Mesenchymal stem cell (in vitro differentiated cells and primary cell): ENCODE data around the gene FFAR2.

Experiments used
- DNase-seq: peaks from one replicate; pipeline ENCODE4 v3.0.0-alpha.2; 2013
- H2AFZ ChIP-seq: one replicate; pipeline ENCODE4 v1.6.1; 2013; ENCODE audit warnings: low read depth, mild to moderate bottlenecking, control low read depth, inconsistent platforms, low read length, moderate library complexity
- H2AK5ac ChIP-seq: 2 replicates; pipeline ENCODE4 v1.6.1; 2013; ENCODE audit warnings: low read length, moderate library complexity, mild to moderate bottlenecking, inconsistent platforms; ENCODE audit not compliant: severe bottlenecking
- H2BK120ac ChIP-seq: one replicate; pipeline ENCODE4 v1.6.1; 2013; ENCODE audit warnings: low read depth, mild to moderate bottlenecking, inconsistent platforms, low read length, moderate library complexity
- H2BK12ac ChIP-seq, 2 experiments: one replicate each; pipeline ENCODE4 v1.6.1; 2013; ENCODE audit warnings: inconsistent platforms in 2 of 2, low read length in 2 of 2, mild to moderate bottlenecking in 2 of 2, moderate library complexity in 2 of 2, control low read depth in 1 of 2
- H2BK15ac ChIP-seq: one replicate; pipeline ENCODE4 v1.6.1; 2013; ENCODE audit warnings: mild to moderate bottlenecking, low read depth, inconsistent platforms; ENCODE audit not compliant: poor library complexity, severe bottlenecking
- H2BK5ac ChIP-seq: 2 replicates; pipeline ENCODE4 v1.6.1; 2013; ENCODE audit warnings: low read depth, mild to moderate bottlenecking, low read length, control low read depth, inconsistent platforms; ENCODE audit not compliant: poor library complexity, severe bottlenecking
- H3K14ac ChIP-seq, 2 experiments: one replicate each; pipeline ENCODE4 v1.6.1; 2013; ENCODE audit warnings: inconsistent platforms in 2 of 2, low read length in 2 of 2, control low read depth in 1 of 2, mild to moderate bottlenecking in 1 of 2, moderate library complexity in 1 of 2
- H3K18ac ChIP-seq, 2 experiments: one replicate each; pipeline ENCODE4 v1.6.1; 2013; ENCODE audit warnings: inconsistent platforms in 2 of 2, low read length in 2 of 2, control low read depth in 1 of 2, low read depth in 1 of 2, mild to moderate bottlenecking in 1 of 2
- H3K23ac ChIP-seq, 2 experiments: one replicate each; pipeline ENCODE4 v1.6.1; 2013; ENCODE audit warnings: inconsistent platforms in 2 of 2, low read length in 2 of 2, mild to moderate bottlenecking in 2 of 2, moderate library complexity in 2 of 2, control low read depth in 1 of 2
- H3K27ac ChIP-seq: 2 replicates; pipeline ENCODE4 v1.5.1; 2013; ENCODE audit warnings: mild to moderate bottlenecking, moderate library complexity, low read length, control low read depth, inconsistent platforms; ENCODE audit not compliant: poor library complexity, severe bottlenecking
- H3K27me3 ChIP-seq, 2 experiments: 2 replicates each; pipeline versions ENCODE4 v1.6.1 to v1.7.0; 2013; ENCODE audit warnings: low read length in 2 of 2, mild to moderate bottlenecking in 2 of 2, moderate library complexity in 2 of 2, control low read depth in 1 of 2, inconsistent platforms in 1 of 2; ENCODE audit not compliant: control insufficient read depth in 1 of 2, insufficient read depth in 1 of 2
- H3K36me3 ChIP-seq, 2 experiments: 2 replicates each; pipeline versions ENCODE4 v1.6.1 to v1.7.0; 2013; ENCODE audit warnings: low read length in 2 of 2, control low read depth in 1 of 2, inconsistent platforms in 1 of 2, low read depth in 1 of 2, mild to moderate bottlenecking in 1 of 2; ENCODE audit not compliant: insufficient read depth in 2 of 2, control insufficient read depth in 1 of 2
- H3K4ac ChIP-seq, 2 experiments: one replicate each; pipeline ENCODE4 v1.6.1; 2013; ENCODE audit warnings: inconsistent platforms in 2 of 2, low read length in 2 of 2, mild to moderate bottlenecking in 2 of 2, moderate library complexity in 2 of 2, control low read depth in 1 of 2, low read depth in 1 of 2
- H3K4me1 ChIP-seq: 2 replicates; pipeline ENCODE4 v1.6.1; 2013; ENCODE audit warnings: low read depth, low read length, control low read depth; ENCODE audit not compliant: control insufficient read depth, insufficient read depth
- H3K4me2 ChIP-seq: 2 replicates; pipeline ENCODE4 v1.6.1; 2013; ENCODE audit warnings: low read length, mild to moderate bottlenecking, inconsistent platforms; ENCODE audit not compliant: poor library complexity, severe bottlenecking
- H3K4me3 ChIP-seq, 2 experiments: 2 replicates each; pipeline versions ENCODE4 v1.5.1 to v1.7.0; 2013; ENCODE audit warnings: low read length in 2 of 2, mild to moderate bottlenecking in 2 of 2, control low read depth in 1 of 2, low read depth in 1 of 2; ENCODE audit not compliant: insufficient read depth in 1 of 2
- H3K79me1 ChIP-seq: replicated peaks from 2 replicates; pipeline ENCODE4 v1.6.1; 2013; ENCODE audit warnings: mild to moderate bottlenecking, control low read depth, low read length, inconsistent platforms; ENCODE audit not compliant: poor library complexity, severe bottlenecking
- H3K9ac ChIP-seq: 2 replicates; pipeline ENCODE4 v1.7.0; 2013; ENCODE audit warnings: mild to moderate bottlenecking, low read length, moderate library complexity
- H3K9me3 ChIP-seq: 2 replicates; pipeline ENCODE4 v1.7.0; 2013; ENCODE audit warnings: mild to moderate bottlenecking, low read length; ENCODE audit not compliant: control insufficient read depth
- H4K8ac ChIP-seq: one replicate; pipeline ENCODE4 v1.6.1; 2013; ENCODE audit warnings: inconsistent platforms, mild to moderate bottlenecking, low read length, moderate library complexity
- H4K91ac ChIP-seq: one replicate; pipeline ENCODE4 v1.6.1; 2013; ENCODE audit warnings: mild to moderate bottlenecking, low read length, inconsistent platforms
- WGBS: methylation state at CpG from one replicate; pipeline ENCODE4 v1.1.7; 2013; ENCODE audit warnings: mixed read lengths; 5-methylcytosine and 5-hydroxymethylcytosine counted together

Gene FFAR2

GRCh38 chr19:35457173-35457572 lies 9.1 kb downstream of the FFAR2 start:
- no peak overlapping the region for H2BK5ac ChIP-seq
- no peak overlapping the region for H3K9ac ChIP-seq
- no peaks in the 10 kb centered on the region for H3K9me3 ChIP-seq
- peaks cover 7% of the 10 kb centered on the region for H3K4me1 ChIP-seq
- no peaks in the 10 kb centered on the region for H3K36me3 ChIP-seq
- H2BK15ac ChIP-seq: no peak overlapping the region
- no peak overlapping the region for H2BK120ac ChIP-seq
- no peak overlapping the region for H3K23ac ChIP-seq
- no peak overlapping the region for H4K91ac ChIP-seq
- no peak overlapping the region for H3K27ac ChIP-seq
- no peak overlapping the region for H2AFZ ChIP-seq
- no peak overlapping the region for H2AK5ac ChIP-seq
- H3K27me3 ChIP-seq: peaks cover 0 to 16% of the 10 kb centered on the region in 2 experiments
- H3K18ac ChIP-seq: no peak overlapping the region
- no peak overlapping the region for H3K14ac ChIP-seq
- no peak overlapping the region for H3K4me3 ChIP-seq
- WGBS: 92% methylated on average over 5 of the region's 5 CpGs
- no peak overlapping the region for H3K4me2 ChIP-seq
- H4K8ac ChIP-seq: no peak overlapping the region
- H3K4ac ChIP-seq: no peak overlapping the region
- no peak for DNase-seq
- no peaks in the 10 kb centered on the region for H3K79me1 ChIP-seq
- no peak overlapping the region for H2BK12ac ChIP-seq

GRCh38 chr19:35458192-35458591 lies 10.1 kb downstream of the FFAR2 start:
- Histone ChIP-seq H2BK12ac (no peak overlapping the region), H3K18ac (no peak overlapping the region), H3K9me3 (no peaks in the 10 kb centered on the region), H3K4me3 (no peak overlapping the region), H3K4me1 (peaks cover 7% of the 10 kb centered on the region), H3K27me3 (peaks cover 0 to 16% of the 10 kb centered on the region in 2 experiments), H3K27ac (no peak overlapping the region), H4K91ac (no peak overlapping the region), H3K9ac (no peak overlapping the region), H2AFZ (no peak overlapping the region), H2BK120ac (no peak overlapping the region), H4K8ac (no peak overlapping the region), H2BK5ac (no peak overlapping the region), H3K4me2 (no peak overlapping the region), H3K36me3 (no peaks in the 10 kb centered on the region), H2BK15ac (no peak overlapping the region), H3K79me1 (no peaks in the 10 kb centered on the region), H2AK5ac (no peak overlapping the region), H3K23ac (no peak overlapping the region), H3K4ac (no peak overlapping the region), H3K14ac (no peak overlapping the region)
- DNase-seq: no peak
- 42% methylated on average over 1 of the region's 1 CpG for WGBS

GRCh38 chr19:35458731-35459391 lies 10.8 kb downstream of the FFAR2 start:
- peaks cover 7% of the 10 kb centered on the region for H3K4me1 ChIP-seq
- H3K27ac ChIP-seq: no peak overlapping the region
- no peak overlapping the region for H3K4me3 ChIP-seq
- no peak overlapping the region for H2BK5ac ChIP-seq
- H3K4me2 ChIP-seq: no peak overlapping the region
- H3K9ac ChIP-seq: no peak overlapping the region
- no peak overlapping the region for H2BK120ac ChIP-seq
- no peak overlapping the region for H4K91ac ChIP-seq
- no peaks in the 10 kb centered on the region for H3K36me3 ChIP-seq
- no peak overlapping the region for H3K23ac ChIP-seq
- peak; percentile 62 for DNase-seq
- H3K79me1 ChIP-seq: no peaks in the 10 kb centered on the region
- H3K18ac ChIP-seq: no peak overlapping the region
- H3K9me3 ChIP-seq: no peaks in the 10 kb centered on the region
- no peak overlapping the region for H2BK15ac ChIP-seq
- no peak overlapping the region for H4K8ac ChIP-seq
- H3K14ac ChIP-seq: no peak overlapping the region
- H3K4ac ChIP-seq: no peak overlapping the region
- H3K27me3 ChIP-seq: peaks cover 0 to 16% of the 10 kb centered on the region in 2 experiments
- H2BK12ac ChIP-seq: peak overlapping the region in 1 of 2 experiments; percentile 2
- no peak overlapping the region for H2AK5ac ChIP-seq
- no peak overlapping the region for H2AFZ ChIP-seq
- 54% methylated on average over 9 of the region's 10 CpGs for WGBS

- H2BK120ac ChIP-seq: no peak overlapping the region
- H2BK12ac ChIP-seq: no peak overlapping the region
- H3K4me1 ChIP-seq: peaks cover 7% of the 10 kb centered on the region
- peak overlapping the region in 1 of 2 experiments; percentile 64 for H3K4ac ChIP-seq
- H2BK15ac ChIP-seq: no peak overlapping the region
- H3K79me1 ChIP-seq: no peaks in the 10 kb centered on the region
- WGBS: 54% methylated on average over 14 of the region's 14 CpGs
- no peak overlapping the region for H4K91ac ChIP-seq
- H2AK5ac ChIP-seq: no peak overlapping the region
- H3K4me2 ChIP-seq: no peak overlapping the region
- peak; percentile 64 for DNase-seq
- no peak overlapping the region for H3K23ac ChIP-seq
- no peaks in the 10 kb centered on the region for H3K36me3 ChIP-seq
- no peak overlapping the region for H3K27ac ChIP-seq
- peaks cover 1 to 16% of the 10 kb centered on the region in 2 experiments for H3K27me3 ChIP-seq
- no peaks in the 10 kb centered on the region for H3K9me3 ChIP-seq
- H3K14ac ChIP-seq: no peak overlapping the region
- H2BK5ac ChIP-seq: no peak overlapping the region
- H3K4me3 ChIP-seq: no peak overlapping the region
- no peak overlapping the region for H3K9ac ChIP-seq
- H2AFZ ChIP-seq: no peak overlapping the region
- peak overlapping the region in 1 of 2 experiments; percentile 49 for H3K18ac ChIP-seq
- no peak overlapping the region for H4K8ac ChIP-seq
Observed at GRCh38 chr19:35459414-35460082, 11.5 kb downstream of the FFAR2 start.
